Suprapubic skin (tissue), 4 donors: ENCODE data around the gene ATP2A3. TPM values are rescaled to one million over a fixed set of nuclear protein-coding genes. Genes with fewer than 3 reads are reported as not detected.
A peak's percentile ranks its signal among the peaks of the same experiment; 100 is the strongest.

Experiments
- DNase-seq, 2 donors: peaks; one replicate each; pipeline ENCODE4 v3.0.0-alpha.2; 2019; ENCODE audit warnings: low spot score in 2 of 2
- H3K27ac ChIP-seq: fragments of 200-600 bp; sonication (generic); one replicate; pipeline ENCODE4 v1.5.1; 2019
- H3K27me3 ChIP-seq: fragments of 200-600 bp; sonication (generic); one replicate; pipeline ENCODE4 v1.5.1; 2019
- H3K36me3 ChIP-seq: fragments of 200-600 bp; sonication (generic); one replicate; pipeline ENCODE4 v1.5.1; 2019
- H3K4me1 ChIP-seq: fragments of 200-600 bp; sonication (generic); one replicate; pipeline ENCODE4 v1.5.1; 2019
- H3K4me3 ChIP-seq: fragments of 200-600 bp; sonication (generic); one replicate; pipeline ENCODE4 v1.5.1; 2019; ENCODE audit warnings: mild to moderate bottlenecking
- H3K9me3 ChIP-seq: fragments of 200-600 bp; sonication (generic); one replicate; pipeline ENCODE4 v1.5.1; 2019
- EP300 ChIP-seq: sonication (generic); formaldehyde crosslinking; IDR thresholded peaks from one replicate; pipeline ENCODE4 v1.6.1; 2017; ENCODE audit warnings: antibody characterized with exemption
- POLR2A ChIP-seq, 2 donors: fragments of 450-650 bp; IDR thresholded peaks; one replicate each; pipeline ENCODE4 v1.6.1; 2017; ENCODE audit warnings: antibody characterized with exemption in 2 of 2, mild to moderate bottlenecking in 2 of 2, moderate library complexity in 2 of 2
- POLR2AphosphoS5 ChIP-seq, 3 donors: sonication (generic); formaldehyde crosslinking; IDR thresholded peaks; one replicate each; pipeline ENCODE4 v1.6.1; 2017; ENCODE audit warnings: antibody characterized with exemption in 3 of 3
- WGBS: methylation state at CpG from one replicate; pipeline ENCODE4 v1.1.5; 2018; 5-methylcytosine and 5-hydroxymethylcytosine counted together
- total RNA-seq, 4 donors: library from RNA; depleted of rRNA; stranded (reverse); fragments of >200 nt; gene quantifications; one replicate each; pipeline ENCODE4 v1.1.0, GENCODE V29; 2016
- TF ChIP-seq, protein P1 (sequence below), 2 donors: fragments of 200-600 bp in 1 of 2; fragments of 450-650 bp in 1 of 2; sonication (generic) in 1 of 2; IDR thresholded peaks; one replicate each; pipeline ENCODE4 v1.5.1; 2016 to 2019; ENCODE audit warnings: antibody characterized with exemption in 2 of 2, mild to moderate bottlenecking in 1 of 2, moderate library complexity in 1 of 2

ATP2A3 gene
- total RNA-seq, 4 donors from 2014 or later, result 22.4 to 61.7 (median 34.7) TPM

DNA sequence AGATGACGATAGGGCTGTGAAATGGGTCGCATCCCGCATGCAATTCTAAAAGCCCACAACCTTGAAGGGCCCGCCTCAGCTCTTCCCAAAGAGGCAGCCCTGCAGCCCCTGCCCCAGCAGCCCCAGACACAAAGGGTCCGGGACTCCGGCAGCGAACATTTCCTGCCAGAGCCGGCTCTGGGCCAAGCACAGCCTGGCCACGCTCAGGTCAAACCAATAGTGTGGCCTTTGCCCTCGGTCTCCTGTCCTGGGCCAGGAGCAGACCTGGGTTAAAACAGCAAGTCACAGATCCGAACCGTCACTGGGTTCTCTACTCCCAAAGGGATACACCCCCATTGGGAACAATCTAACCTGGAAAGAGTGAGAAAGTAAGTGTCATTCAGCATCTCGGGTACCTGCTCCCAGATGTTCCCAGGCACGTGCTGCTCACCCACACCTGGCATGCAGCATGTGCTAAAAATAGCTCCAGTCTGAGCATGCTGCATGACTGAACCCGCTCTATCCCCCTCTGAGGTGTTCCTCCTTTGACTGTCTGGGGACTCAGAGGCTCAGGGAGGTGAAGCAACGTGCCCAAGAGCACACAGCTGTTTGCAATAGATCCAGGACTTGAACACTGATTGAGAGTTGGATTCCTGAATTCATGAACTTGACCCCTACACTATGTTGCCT is 22.2 kb upstream of the ATP2A3 start:
- Histone ChIP-seq H3K27ac (no peak overlapping the region), H3K27me3 (peaks cover 5% of the 10 kb centered on the region), H3K4me1 (peaks cover 17% of the 10 kb centered on the region), H3K4me3 (no peak overlapping the region), H3K36me3 (no peaks in the 10 kb centered on the region), H3K9me3 (no peaks in the 10 kb centered on the region)
- DNase-seq, result no peak
- 48% methylated on average over 9 of the region's 16 CpGs for WGBS
- TF ChIP-seq EP300 (no peak), POLR2A (IDR thresholded peaks at IDR 0.05) (no peak), POLR2AphosphoS5 (IDR thresholded peaks at IDR 0.05) (no peak)
- TF ChIP-seq, protein P1, sequence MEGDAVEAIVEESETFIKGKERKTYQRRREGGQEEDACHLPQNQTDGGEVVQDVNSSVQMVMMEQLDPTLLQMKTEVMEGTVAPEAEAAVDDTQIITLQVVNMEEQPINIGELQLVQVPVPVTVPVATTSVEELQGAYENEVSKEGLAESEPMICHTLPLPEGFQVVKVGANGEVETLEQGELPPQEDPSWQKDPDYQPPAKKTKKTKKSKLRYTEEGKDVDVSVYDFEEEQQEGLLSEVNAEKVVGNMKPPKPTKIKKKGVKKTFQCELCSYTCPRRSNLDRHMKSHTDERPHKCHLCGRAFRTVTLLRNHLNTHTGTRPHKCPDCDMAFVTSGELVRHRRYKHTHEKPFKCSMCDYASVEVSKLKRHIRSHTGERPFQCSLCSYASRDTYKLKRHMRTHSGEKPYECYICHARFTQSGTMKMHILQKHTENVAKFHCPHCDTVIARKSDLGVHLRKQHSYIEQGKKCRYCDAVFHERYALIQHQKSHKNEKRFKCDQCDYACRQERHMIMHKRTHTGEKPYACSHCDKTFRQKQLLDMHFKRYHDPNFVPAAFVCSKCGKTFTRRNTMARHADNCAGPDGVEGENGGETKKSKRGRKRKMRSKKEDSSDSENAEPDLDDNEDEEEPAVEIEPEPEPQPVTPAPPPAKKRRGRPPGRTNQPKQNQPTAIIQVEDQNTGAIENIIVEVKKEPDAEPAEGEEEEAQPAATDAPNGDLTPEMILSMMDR (IDR thresholded peaks at IDR 0.05), result no peak

DNA sequence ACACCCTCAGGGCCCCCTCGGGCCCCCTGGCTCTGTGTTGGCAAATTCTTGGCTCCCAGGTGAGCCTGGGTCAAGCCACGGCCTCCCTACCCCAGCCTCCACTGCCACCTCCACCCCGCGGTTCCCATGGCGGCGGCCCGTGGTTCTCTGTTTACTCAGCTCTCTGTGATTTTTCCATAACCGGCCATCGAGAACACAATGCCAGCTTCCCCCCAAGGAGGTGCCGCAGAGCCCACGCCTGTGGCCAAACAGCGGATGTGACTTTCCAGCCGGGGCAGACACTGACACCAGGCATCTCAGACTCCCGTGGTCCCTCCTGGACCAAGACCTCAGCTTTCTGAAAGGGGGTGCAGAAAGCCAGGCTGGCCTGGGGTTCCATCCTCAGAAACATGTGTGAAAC is 21.6 kb upstream of the ATP2A3 start:
- no peak for TF ChIP-seq POLR2AphosphoS5 (IDR thresholded peaks at IDR 0.05)
- TF ChIP-seq, protein P1 (IDR thresholded peaks at IDR 0.05), result no peak
- no peak for TF ChIP-seq POLR2A (IDR thresholded peaks at IDR 0.05)
- TF ChIP-seq EP300, result no peak
- Histone ChIP-seq H3K27ac (no peak overlapping the region), H3K4me1 (peaks cover 17% of the 10 kb centered on the region), H3K27me3 (peaks cover 5% of the 10 kb centered on the region), H3K9me3 (no peaks in the 10 kb centered on the region), H3K4me3 (no peak overlapping the region), H3K36me3 (no peaks in the 10 kb centered on the region)
- no peak for DNase-seq
- 60% methylated on average over 14 of the region's 14 CpGs for WGBS

DNA sequence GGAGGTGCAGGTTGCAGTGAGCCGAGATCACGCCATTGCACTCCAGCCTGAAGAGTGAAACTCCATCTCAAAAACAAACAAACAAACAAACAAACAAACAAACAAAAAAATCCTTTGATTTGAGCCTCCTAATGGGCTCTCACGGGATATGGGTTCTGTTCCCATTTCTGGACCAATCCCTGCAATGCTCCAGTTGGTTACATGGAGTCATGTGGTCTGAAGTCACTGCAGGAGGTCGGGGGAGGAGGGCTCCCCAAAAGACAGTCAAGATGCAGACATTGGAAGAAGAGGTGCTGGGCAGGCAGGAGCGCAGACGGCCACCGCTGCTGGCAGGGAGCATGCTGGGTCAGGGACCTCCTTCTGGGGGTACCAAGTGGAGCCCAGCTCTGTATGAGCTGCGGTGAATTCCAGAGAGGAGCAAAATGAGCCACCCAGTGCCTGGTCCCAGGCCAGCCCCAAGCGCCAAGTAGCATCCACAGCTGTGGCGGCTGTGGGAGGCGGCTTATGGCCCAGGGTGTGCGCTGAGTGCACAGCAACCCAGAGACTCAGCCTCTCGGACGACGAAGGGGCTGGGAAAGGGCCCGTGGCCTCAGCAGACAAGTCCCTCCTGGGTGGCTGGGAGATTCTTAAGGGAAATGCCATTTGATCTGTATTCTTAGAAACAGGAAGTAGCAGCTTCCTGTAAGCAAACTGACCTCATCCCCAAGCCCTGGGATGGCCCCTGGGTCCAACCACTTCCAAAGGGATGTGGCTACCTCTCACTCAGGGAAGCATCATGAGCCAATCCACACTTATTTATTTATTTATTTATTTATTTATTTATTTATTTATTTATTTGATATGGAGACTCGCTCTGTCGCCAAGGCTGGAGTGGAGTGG is 19.6 kb upstream of the ATP2A3 start:
- TF ChIP-seq EP300 (no peak), POLR2AphosphoS5 (IDR thresholded peaks at IDR 0.05) (no peak), POLR2A (IDR thresholded peaks at IDR 0.05) (no peak)
- TF ChIP-seq, protein P1 (IDR thresholded peaks at IDR 0.05), result no peak
- Histone ChIP-seq H3K27me3 (peaks cover 5% of the 10 kb centered on the region), H3K4me1 (peaks cover 17% of the 10 kb centered on the region), H3K4me3 (no peak overlapping the region), H3K27ac (no peak overlapping the region), H3K36me3 (no peaks in the 10 kb centered on the region), H3K9me3 (no peaks in the 10 kb centered on the region)
- WGBS, result 67% methylated on average over 18 of the region's 18 CpGs
- DNase-seq, result peak in 1 of 2 donors; percentile 53

DNA sequence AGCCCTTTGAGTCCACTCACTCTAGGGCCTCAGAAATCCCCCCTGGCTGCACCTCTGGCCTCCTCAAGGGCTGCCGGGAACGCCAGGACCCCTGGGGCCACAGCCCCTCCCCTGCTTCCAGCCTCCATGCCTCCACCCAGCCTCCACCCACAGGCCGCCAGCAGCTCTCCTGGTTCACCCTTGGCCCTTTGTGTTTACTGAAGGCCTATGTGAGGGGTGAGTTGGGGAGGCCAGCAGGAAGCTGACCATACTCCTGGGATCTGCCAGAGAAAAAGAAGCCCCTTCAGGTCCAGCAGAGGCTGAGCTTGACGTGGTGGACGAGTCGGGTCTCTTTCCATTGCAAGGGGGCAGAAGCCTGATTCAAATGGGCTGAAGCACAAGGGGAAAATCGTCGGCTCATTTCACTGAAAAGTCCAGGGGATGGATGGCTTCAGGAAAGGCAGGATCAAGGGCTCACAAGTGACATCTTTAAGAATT is 18.3 kb upstream of the ATP2A3 start:
- 92% methylated on average over 5 of the region's 8 CpGs for WGBS
- peaks cover 5% of the 10 kb centered on the region for H3K27me3 ChIP-seq
- H3K4me3 ChIP-seq, result no peak overlapping the region
- no peak overlapping the region for H3K27ac ChIP-seq
- peak in 1 of 2 donors; percentile 31 for DNase-seq
- H3K36me3 ChIP-seq, result no peaks in the 10 kb centered on the region
- no peaks in the 10 kb centered on the region for H3K9me3 ChIP-seq
- peaks cover 17% of the 10 kb centered on the region for H3K4me1 ChIP-seq
- TF ChIP-seq POLR2AphosphoS5 (IDR thresholded peaks at IDR 0.05), result no peak
- TF ChIP-seq POLR2A (IDR thresholded peaks at IDR 0.05), result no peak

DNA sequence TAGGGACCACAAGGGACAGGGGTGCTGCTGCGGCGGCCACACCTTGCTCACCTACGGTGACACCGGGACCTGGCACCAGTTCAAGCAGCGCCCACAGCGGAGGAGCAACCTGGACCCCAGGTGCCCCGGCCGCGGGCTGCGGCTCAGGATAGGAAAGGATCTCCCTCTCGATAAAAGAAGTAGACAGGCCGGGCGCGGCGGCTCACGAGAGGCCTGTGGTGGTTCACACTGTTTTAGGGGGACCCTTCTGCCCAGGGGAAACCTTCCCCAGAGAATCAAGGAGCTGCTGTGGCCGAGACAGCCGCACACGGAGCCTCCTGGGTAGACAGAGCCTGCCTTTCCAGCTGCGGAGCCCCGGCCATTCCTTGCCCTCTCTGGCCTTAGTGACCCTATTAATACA is 17.9 kb upstream of the ATP2A3 start:
- Histone ChIP-seq H3K27ac (no peak overlapping the region), H3K27me3 (peaks cover 3% of the 10 kb centered on the region), H3K4me1 (peaks cover 18% of the 10 kb centered on the region), H3K4me3 (no peak overlapping the region), H3K9me3 (no peaks in the 10 kb centered on the region), H3K36me3 (no peaks in the 10 kb centered on the region)
- 92% methylated on average over 15 of the region's 21 CpGs for WGBS
- no peak for TF ChIP-seq POLR2A (IDR thresholded peaks at IDR 0.05)
- TF ChIP-seq, protein P1 (IDR thresholded peaks at IDR 0.05), result no peak
- TF ChIP-seq EP300, result no peak
- no peak for TF ChIP-seq POLR2AphosphoS5 (IDR thresholded peaks at IDR 0.05)
- peak in 1 of 2 donors; percentile 58 for DNase-seq
